GM18517 (cell line): ENCODE data around the gene DDO.
"Not testable (repeated sequence)": the region's sequence is repeated elsewhere in the genome, so short reads cannot be mapped to it uniquely, and the experiment has no call there.

Experiments used
- ATAC-seq: cut with Tn5 transposase; IDR thresholded peaks from one replicate; pipeline ENCODE4 v1.9.1; 2021; ENCODE audit warnings: mild to moderate bottlenecking, moderate library complexity; ENCODE audit not compliant: unreplicated experiment

DDO gene

GRCh38 chr6:110369066-110369465 lies 46.3 kb downstream of the DDO start:
- no peak for ATAC-seq

- no peak for ATAC-seq
These were observed 47.1 kb downstream of the DDO start for GRCh38 chr6:110368284-110368683.

GRCh38 chr6:110367825-110368224 lies 47.5 kb downstream of the DDO start:
- no peak for ATAC-seq

- ATAC-seq, result no peak
These were observed 48.4 kb downstream of the DDO start for GRCh38 chr6:110366975-110367374.

- ATAC-seq, result no peak
These were observed 49.1 kb downstream of the DDO start for GRCh38 chr6:110366256-110366655.

- ATAC-seq, result no peak
These were observed 50.8 kb downstream of the DDO start for GRCh38 chr6:110364364-110365105.

- ATAC-seq, result no peak
These were observed 51.6 kb downstream of the DDO start for GRCh38 chr6:110363748-110364147.

- no peak for ATAC-seq
These were observed 54.7 kb downstream of the DDO start for GRCh38 chr6:110360676-110361075.

- ATAC-seq, result no peak
These were observed 55.8 kb downstream of the DDO start for GRCh38 chr6:110359556-110359955.

GRCh38 chr6:110358553-110359160 lies 56.7 kb downstream of the DDO start:
- no peak for ATAC-seq

GRCh38 chr6:110357664-110358552 lies 57.5 kb downstream of the DDO start, which contains the start of gene METTL24:
TSS of gene METTL24 (minus strand) at chr6:110358349. CDS start at chr6:110358272, 77 bp downstream.
- no peak for ATAC-seq

GRCh38 chr6:110357298-110357663 lies 58.1 kb downstream of the DDO start:
- ATAC-seq, result no peak

GRCh38 chr6:110356778-110357177 lies 58.6 kb downstream of the DDO start:
- ATAC-seq, result no peak

- ATAC-seq, result no peak
These were observed 59.6 kb downstream of the DDO start for GRCh38 chr6:110355727-110356126.

GRCh38 chr6:110355022-110355421 lies 60.4 kb downstream of the DDO start:
- no peak for ATAC-seq

- ATAC-seq, result no peak
These were observed 61.2 kb downstream of the DDO start for GRCh38 chr6:110354153-110354552.

GRCh38 chr6:110353457-110354001 lies 61.8 kb downstream of the DDO start:
- no peak for ATAC-seq

- ATAC-seq, result no peak
These were observed 62.7 kb downstream of the DDO start for GRCh38 chr6:110352563-110353262.

GRCh38 chr6:110351986-110352385 lies 63.4 kb downstream of the DDO start:
- no peak for ATAC-seq

GRCh38 chr6:110351546-110351945 lies 63.8 kb downstream of the DDO start:
- ATAC-seq, result no peak

- ATAC-seq, result not testable (repeated sequence)
These were observed 64.8 kb downstream of the DDO start for GRCh38 chr6:110350593-110350992.
